Pancreas (tissue), 10 donors: Measurements from ENCODE around the gene KCNK18. TPM values are rescaled to one million over a fixed set of nuclear protein-coding genes. Genes with fewer than 3 reads are reported as not detected.
A peak's percentile ranks its signal among the peaks of the same experiment; 100 is the strongest.
"Not testable (repeated sequence)": the region's sequence is repeated elsewhere in the genome, so short reads cannot be mapped to it uniquely, and the experiment has no call there.

Source experiments
- ATAC-seq, 4 donors: fragments of 200-7000 bp; cut with Tn5 transposase; one replicate each; pipeline versions ENCODE4 v1.8.0 to v1.9.1; 2020; ENCODE audit warnings: mild to moderate bottlenecking in 4 of 4, moderate library complexity in 4 of 4
- DNase-seq, 6 donors: peaks; one replicate each; pipeline ENCODE4 v3.0.0-alpha.2; 2020
- FAIRE-seq: peaks from 2 replicates; lab custom pipeline; 2012; peaks lifted over from hg19 to GRCh38; lab: Jason Lieb, UNC
- H3K27ac ChIP-seq, 4 donors: fragments of 200-600 bp; sonication (generic); 1 replicate in 3 of 4; 2 replicates in 1 of 4; pipeline versions ENCODE4 v1.5.0 to v1.8.0; 2020
- H3K27me3 ChIP-seq, 4 donors: fragments of 200-600 bp; one replicate each; pipeline ENCODE4 v1.8.0; 2021
- H3K36me3 ChIP-seq, 3 donors: fragments of 200-600 bp; sonication (generic) in 1 of 3; one replicate each; pipeline versions ENCODE4 v1.5.0 to v1.8.0; 2020 to 2021
- H3K4me1 ChIP-seq, 3 donors: fragments of 200-600 bp; one replicate each; pipeline ENCODE4 v1.8.0; 2021
- H3K4me3 ChIP-seq, 4 donors: fragments of 200-600 bp; sonication (generic) in 2 of 4; one replicate each; pipeline versions ENCODE4 v1.5.0 to v1.8.0; 2020 to 2021
- H3K9me3 ChIP-seq, 4 donors: fragments of 200-600 bp; one replicate each; pipeline ENCODE4 v1.8.0; 2021
- CTCF ChIP-seq, 4 donors: fragments of 200-600 bp; sonication (generic) in 3 of 4; IDR thresholded peaks; one replicate each; pipeline versions ENCODE4 v1.5.0 to v1.8.0; 2021; ENCODE audit warnings: antibody characterized with exemption in 4 of 4
- WGBS, 2 donors: extraction: QIAGEN DNeasy Blood & Tissue Kit; methylation state at CpG; one replicate each; pipeline ENCODE4 v1.1.7; 2013; 5-methylcytosine and 5-hydroxymethylcytosine counted together
- intact Hi-C, 3 donors: fragments of 100-400 bp; cut with DNase I; formaldehyde crosslinking; loops; one replicate each; pipeline versions ENCODE4 v1.11.1 to v1.14.2; 2022
- polyA plus RNA-seq, 2 donors: library from polyadenylated mRNA; stranded (reverse); fragments of 200-250 nt; gene quantifications; one replicate each; pipeline ENCODE4 v1.2.3, GENCODE V29; 2013
- total RNA-seq, 6 donors: library from RNA; stranded (reverse); fragmentation: NEBNext Ultra II Directional in 4 of 6; extraction: Animal tissue kit (Norgen Biotek cat#: 25700) in 4 of 6; gene quantifications; one replicate each; pipeline versions ENCODE4 v1.2.1 to v1.2.4, GENCODE V29; 2021 to 2023
- donor health status: healthy with polysubstance abuse.
- donor health status: DM: no; HTN: no; CAD: no; lungs with moderate emphysema.
- donor health status: DM: no; HTN: no; CAD: no.
- donor health status: control.
- donor health status: control.
- donor health status: Bipolar disorder and iron deficiency.
- donor health status: DM: yes; HTN: yes; CAD: no.
- donor health status: DM: no; HTN: no; CAD: no.
- donor health status: DM: no; HTN: no; CAD: no.
- donor health status: DM: yes; HTN: yes; CAD: no.

KCNK18 gene
- total and polyA plus RNA-seq, 8 donors, result not detected

GRCh38 chr10:117228210-117228609, 30.9 kb downstream of the KCNK18 start:
- intact Hi-C loops, result loop anchor here in 1 of 3 donors (10.0 kb wide), 3 partner anchors 97 to 247 kb away; no protein-coding TSS in a partner anchor
- no peak for FAIRE-seq

DNA sequence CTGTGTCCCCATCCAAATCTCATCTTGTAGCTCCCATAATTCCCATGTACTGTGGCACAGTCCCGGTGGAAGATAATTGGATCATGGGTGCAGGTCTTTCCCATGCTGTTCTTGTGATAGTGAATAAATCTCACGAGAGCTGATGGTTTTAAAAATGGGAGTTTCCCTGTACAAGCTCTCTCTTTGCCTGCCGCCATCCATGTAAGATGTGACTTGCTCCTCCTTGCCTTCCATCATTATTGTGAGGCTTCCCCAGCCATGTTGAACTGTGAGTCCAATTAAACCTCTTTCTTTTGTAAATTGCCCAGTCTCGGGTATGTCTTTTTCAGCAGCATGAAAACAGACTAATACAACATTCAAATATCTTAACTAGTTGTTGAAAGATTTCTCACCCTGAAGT, 32.8 kb downstream of the KCNK18 start:
- not testable (repeated sequence) for ATAC-seq, FAIRE-seq, H3K4me1 ChIP-seq, H3K27ac ChIP-seq, H3K9me3 ChIP-seq, H3K27me3 ChIP-seq, DNase-seq, H3K36me3 ChIP-seq, H3K4me3 ChIP-seq
- WGBS, 2 donors, result 83 to 90% methylated on average over 4 of the region's 4 CpGs
- intact Hi-C loops, result loop anchor here in 1 of 3 donors (10.0 kb wide), 1 partner anchor 95 kb away; no protein-coding TSS in a partner anchor

More at GRCh38 chr10:117228210-117228609, 30.9 kb downstream of the KCNK18 start:
- H3K27me3 ChIP-seq, result no peaks in the 10 kb centered on the region
- no peaks in the 10 kb centered on the region for H3K36me3 ChIP-seq
- H3K4me3 ChIP-seq, result no peak overlapping the region
- no peaks in the 10 kb centered on the region for H3K4me1 ChIP-seq
- ATAC-seq, result no peak
- no peak for DNase-seq
- H3K9me3 ChIP-seq, result no peaks in the 10 kb centered on the region
- TF ChIP-seq CTCF (IDR thresholded peaks at IDR 0.05), result no peak
- no peak overlapping the region for H3K27ac ChIP-seq

DNA sequence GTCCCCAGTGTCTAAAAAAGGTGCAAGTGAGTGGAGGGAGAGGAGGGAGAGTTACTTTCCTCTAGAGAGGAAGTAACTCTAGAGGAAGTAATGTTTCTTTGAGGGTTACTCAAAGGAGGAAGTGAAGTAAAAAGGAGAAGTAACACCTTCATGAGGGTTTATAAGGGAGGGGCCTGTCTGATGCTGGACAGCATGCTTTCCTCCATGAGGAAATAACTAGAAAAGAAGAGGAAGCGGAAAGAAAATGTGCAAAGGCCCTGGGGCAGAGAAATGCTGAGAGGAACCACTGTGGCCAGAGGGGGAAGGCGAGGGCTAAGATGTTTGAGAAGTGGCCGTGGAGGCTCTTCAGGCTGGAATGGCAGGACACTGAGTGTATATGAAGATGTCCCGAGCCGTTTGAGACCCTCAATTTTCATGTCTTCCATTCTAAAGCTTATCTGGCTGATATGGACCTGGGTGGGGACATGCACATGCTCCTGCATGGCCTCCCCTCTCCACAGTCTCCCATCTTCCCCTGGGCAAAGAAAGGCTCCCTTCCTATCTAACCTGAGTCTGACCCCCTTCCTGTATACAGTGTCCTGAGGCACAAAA, 40.2 kb downstream of the KCNK18 start:
- FAIRE-seq (no peak), DNase-seq (no peak), ATAC-seq (no peak)
- Histone ChIP-seq H3K9me3 (no peaks in the 10 kb centered on the region), H3K4me3 (no peak overlapping the region), H3K4me1 (peaks cover 0 to 3% (median 0%) of the 10 kb centered on the region in 3 donors), H3K27ac (no peak overlapping the region), H3K36me3 (no peaks in the 10 kb centered on the region), H3K27me3 (peaks cover 0 to 10% (median 0%) of the 10 kb centered on the region in 4 donors)
- intact Hi-C loops, result loop anchor here in 1 of 3 donors (10.0 kb wide), 1 partner anchor 87 kb away; no protein-coding TSS in a partner anchor
- no peak for TF ChIP-seq CTCF (IDR thresholded peaks at IDR 0.05)
- 79 to 85% methylated on average over 5 of the region's 5 CpGs for WGBS, 2 donors

- ATAC-seq, result no peak
- Histone ChIP-seq H3K4me1 (peaks cover 0 to 3% (median 0%) of the 10 kb centered on the region in 3 donors), H3K9me3 (no peaks in the 10 kb centered on the region), H3K27ac (no peak overlapping the region), H3K27me3 (peaks cover 0 to 10% (median 0%) of the 10 kb centered on the region in 4 donors), H3K36me3 (no peaks in the 10 kb centered on the region), H3K4me3 (no peak overlapping the region)
- 88 to 90% methylated on average over 8 of the region's 8 CpGs for WGBS, 2 donors
- intact Hi-C loops, result loop anchor here in 1 of 3 donors (10.0 kb wide), 1 partner anchor 86 kb away; no protein-coding TSS in a partner anchor
- DNase-seq, result peak in 1 of 6 donors; percentile 40
- FAIRE-seq, result no peak
- TF ChIP-seq CTCF (IDR thresholded peaks at IDR 0.05), result no peak
Observed at GRCh38 chr10:117239051-117239450, 41.8 kb downstream of the KCNK18 start.

DNA sequence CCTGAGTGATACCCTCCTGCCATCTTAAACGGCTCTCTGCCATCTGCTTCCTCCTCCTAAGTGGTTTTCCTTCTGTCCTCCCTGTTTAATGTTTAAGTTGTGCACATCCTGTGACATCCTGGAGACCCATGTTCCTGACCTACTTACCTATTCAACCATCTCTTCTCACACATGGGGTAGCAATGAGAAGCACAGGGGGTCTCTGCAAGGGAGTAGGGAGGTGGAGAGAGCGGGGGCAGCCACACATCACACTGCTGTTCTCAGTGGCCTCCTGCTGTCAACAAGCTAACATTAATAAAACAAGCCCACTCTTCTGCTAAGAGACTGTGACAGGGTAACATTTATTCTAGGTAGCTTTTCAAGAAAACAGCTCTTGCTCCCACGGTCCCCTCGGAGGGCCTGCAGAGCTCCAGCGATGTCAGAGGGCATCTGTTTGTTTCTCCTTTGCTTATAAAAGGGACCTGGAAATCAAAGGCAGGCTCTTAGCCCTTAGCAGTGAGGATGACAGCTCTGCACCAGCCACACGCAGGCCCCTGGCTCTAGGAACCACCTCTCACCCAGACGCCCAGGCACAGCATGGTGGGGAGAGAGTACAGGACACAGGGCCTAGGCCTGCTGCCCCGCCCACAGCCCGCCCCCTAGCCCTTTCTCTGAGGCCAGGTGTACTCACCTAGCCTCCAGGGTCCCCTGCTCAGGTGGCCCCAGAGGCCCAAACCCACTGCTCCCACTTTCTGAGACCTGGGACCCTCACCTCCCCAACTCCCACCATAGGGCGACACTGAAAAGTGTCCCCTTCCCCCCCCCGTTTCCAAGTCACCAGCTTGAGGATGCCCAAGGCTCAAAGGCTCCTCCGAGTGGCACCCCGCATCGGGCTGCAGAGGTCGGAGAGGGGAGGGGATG, 42.7 kb downstream of the KCNK18 start:
- peak in 2 of 4 donors; percentile 18 to 37 for ATAC-seq

More for the DNA sequence above, 42.7 kb downstream of the KCNK18 start:
- Histone ChIP-seq H3K36me3 (no peaks in the 10 kb centered on the region), H3K4me1 (peaks cover 0 to 3% (median 0%) of the 10 kb centered on the region in 3 donors), H3K9me3 (no peaks in the 10 kb centered on the region), H3K27ac (no peak overlapping the region), H3K4me3 (no peak overlapping the region), H3K27me3 (peaks cover 0 to 10% (median 0%) of the 10 kb centered on the region in 4 donors)
- 56 to 70% methylated on average over 11 to 15 of the region's 15 CpGs for WGBS, 2 donors
- no peak for TF ChIP-seq CTCF (IDR thresholded peaks at IDR 0.05)
- DNase-seq, result peak in 1 of 6 donors; percentile 46
- intact Hi-C loops, result loop anchor here in 1 of 3 donors (10.0 kb wide), 1 partner anchor 85 kb away; no protein-coding TSS in a partner anchor
- no peak for FAIRE-seq
